Esophagus squamous epithelium (tissue), 4 donors: Measurements from ENCODE around the gene PCDHA2.

Experiments used
- POLR2A ChIP-seq, 4 donors: fragments of 450-650 bp; IDR thresholded peaks; one replicate each; pipeline ENCODE4 v1.6.1; 2017; ENCODE audit warnings: antibody characterized with exemption in 4 of 4, mild to moderate bottlenecking in 4 of 4, moderate library complexity in 3 of 4
- TF ChIP-seq, protein P1 (sequence below), 6 experiments: fragments of 450-650 bp in 4 of 6; fragments of 200-600 bp in 2 of 6; sonication (generic) in 2 of 6; IDR thresholded peaks; one replicate each; pipeline ENCODE4 v1.5.1; 2016 to 2019; ENCODE audit warnings: antibody characterized with exemption in 6 of 6, mild to moderate bottlenecking in 4 of 6, moderate library complexity in 4 of 6

DNA sequence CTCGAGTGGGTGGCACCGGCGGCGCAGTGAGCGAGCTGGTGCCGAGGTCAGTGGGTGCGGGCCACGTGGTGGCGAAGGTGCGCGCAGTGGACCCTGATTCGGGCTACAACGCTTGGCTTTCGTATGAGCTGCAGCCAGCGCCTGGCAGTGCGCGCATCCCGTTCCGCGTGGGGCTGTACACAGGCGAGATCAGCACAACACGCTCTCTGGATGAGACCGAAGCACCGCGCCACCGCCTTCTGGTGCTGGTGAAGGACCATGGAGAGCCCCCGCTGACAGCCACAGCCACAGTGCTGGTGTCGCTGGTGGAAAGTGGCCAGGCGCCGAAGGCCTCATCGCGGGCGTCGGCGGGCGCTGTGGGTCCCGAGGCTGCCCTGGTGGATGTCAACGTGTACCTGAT lies 28.8 kb downstream of the PCDHA2 start:
- TF ChIP-seq, protein P1, sequence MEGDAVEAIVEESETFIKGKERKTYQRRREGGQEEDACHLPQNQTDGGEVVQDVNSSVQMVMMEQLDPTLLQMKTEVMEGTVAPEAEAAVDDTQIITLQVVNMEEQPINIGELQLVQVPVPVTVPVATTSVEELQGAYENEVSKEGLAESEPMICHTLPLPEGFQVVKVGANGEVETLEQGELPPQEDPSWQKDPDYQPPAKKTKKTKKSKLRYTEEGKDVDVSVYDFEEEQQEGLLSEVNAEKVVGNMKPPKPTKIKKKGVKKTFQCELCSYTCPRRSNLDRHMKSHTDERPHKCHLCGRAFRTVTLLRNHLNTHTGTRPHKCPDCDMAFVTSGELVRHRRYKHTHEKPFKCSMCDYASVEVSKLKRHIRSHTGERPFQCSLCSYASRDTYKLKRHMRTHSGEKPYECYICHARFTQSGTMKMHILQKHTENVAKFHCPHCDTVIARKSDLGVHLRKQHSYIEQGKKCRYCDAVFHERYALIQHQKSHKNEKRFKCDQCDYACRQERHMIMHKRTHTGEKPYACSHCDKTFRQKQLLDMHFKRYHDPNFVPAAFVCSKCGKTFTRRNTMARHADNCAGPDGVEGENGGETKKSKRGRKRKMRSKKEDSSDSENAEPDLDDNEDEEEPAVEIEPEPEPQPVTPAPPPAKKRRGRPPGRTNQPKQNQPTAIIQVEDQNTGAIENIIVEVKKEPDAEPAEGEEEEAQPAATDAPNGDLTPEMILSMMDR (IDR thresholded peaks at IDR 0.05), result no peak
- TF ChIP-seq POLR2A (IDR thresholded peaks at IDR 0.05), result no peak
